HG03378 (cell line): Measurements from ENCODE around the gene TPM1.

Experiments used
- ATAC-seq: cut with Tn5 transposase; IDR thresholded peaks from one replicate; pipeline ENCODE4 v1.9.1; 2021; ENCODE audit warnings: mild to moderate bottlenecking, moderate library complexity; ENCODE audit not compliant: unreplicated experiment

TPM1 gene

GRCh38 chr15:63072809-63073277 lies 30.3 kb downstream of the TPM1 start:
- no peak for ATAC-seq

DNA sequence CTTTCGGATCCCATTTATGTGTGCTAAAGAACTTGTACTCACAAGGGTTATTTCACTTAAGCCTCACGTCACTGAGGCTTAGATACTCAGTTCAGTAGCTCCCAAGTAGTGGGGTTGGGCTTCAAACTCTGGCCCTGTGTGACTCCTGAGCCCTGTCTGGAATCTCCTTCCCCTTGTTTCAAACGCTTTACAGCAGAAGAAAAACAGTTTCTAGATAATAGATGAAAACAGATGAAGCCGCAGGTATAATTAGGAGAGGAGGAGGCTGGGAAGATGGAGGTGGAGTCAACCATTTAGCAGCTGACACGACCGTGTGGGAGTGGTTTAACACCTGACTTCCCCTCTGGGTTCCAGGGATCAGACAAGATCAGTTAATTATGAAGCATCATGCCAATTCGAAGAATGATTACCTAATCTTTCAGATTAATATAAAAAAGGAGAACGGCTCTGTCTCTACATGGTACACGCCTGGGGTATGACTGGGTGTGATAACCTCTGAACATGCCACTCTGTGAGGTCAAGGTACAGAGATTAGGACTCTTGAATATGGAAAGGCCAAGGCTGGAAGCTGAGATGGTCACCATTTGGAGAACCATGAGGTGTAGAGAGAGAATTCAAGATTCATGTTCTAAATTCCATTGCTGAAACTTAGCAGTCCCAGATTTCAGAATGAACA lies 31.1 kb downstream of the TPM1 start:
- ATAC-seq: no peak

DNA sequence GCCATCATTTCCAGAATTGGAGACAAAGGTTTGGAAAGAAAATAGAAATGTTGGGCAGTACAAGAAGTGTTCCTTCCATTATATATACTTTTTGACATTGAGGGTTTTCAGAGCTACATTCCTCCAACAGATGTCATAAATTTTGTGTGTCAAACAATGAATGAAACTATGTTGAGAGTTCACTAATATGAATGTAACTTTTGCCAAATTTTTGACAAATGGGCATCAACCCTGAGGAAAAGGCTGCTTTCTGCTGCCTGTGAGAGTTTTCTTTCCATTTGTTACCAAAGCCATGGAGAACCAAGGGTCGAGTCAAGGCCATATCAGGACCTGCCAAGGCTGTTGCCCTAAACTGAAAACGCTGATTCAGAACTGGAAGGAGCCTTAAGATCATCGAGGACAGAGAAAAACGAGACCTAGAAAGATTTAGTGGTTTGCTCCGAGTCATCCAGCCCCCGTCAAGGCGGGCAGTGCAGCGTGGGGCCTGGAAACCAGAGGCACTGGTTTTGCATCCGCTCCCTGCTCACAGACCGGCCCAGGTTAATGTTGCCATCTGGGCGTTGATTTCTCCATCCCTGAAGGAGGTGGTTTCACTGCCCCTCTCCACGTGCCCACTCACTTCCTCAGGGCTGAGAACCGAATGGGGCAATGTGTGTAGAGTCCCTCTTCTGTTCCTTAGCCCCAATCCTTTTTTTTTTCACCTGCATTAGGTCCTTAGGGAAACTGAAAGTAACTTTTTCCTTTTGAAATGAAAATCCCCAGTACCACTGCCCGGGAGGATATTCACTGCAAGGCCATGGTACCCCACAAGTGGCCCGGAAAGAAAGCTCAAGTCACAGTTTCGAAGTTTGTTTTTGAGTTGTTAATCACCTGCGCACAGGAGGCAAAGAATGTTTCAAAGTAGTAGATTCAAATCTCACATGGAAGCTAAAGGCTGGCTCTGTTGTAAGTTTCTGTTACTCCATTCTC lies 32.8 kb downstream of the TPM1 start:
- no peak for ATAC-seq

GRCh38 chr15:63075984-63076713 lies 33.6 kb downstream of the TPM1 start:
- no peak for ATAC-seq

DNA sequence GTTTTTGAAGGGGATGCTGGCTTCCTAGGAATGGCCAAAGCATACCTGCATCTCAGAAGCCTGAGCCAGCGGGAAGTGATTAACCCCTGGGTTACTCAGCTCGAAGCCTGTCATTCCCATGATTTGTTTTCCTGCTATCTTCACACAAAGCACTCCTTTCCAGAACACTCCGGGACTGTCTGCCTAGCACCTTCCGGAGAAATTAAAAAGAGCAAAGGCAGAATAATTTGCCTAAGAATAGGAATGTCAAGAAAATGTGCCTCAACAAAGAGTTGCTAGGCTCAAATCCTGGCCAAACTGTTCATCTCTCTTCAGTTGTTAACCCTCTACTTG lies 34.1 kb downstream of the TPM1 start:
- ATAC-seq: no peak

GRCh38 chr15:63077952-63078351 lies 35.4 kb downstream of the TPM1 start:
- ATAC-seq: no peak

- ATAC-seq: no peak
Observed at GRCh38 chr15:63079947-63080626, 37.5 kb downstream of the TPM1 start.

DNA sequence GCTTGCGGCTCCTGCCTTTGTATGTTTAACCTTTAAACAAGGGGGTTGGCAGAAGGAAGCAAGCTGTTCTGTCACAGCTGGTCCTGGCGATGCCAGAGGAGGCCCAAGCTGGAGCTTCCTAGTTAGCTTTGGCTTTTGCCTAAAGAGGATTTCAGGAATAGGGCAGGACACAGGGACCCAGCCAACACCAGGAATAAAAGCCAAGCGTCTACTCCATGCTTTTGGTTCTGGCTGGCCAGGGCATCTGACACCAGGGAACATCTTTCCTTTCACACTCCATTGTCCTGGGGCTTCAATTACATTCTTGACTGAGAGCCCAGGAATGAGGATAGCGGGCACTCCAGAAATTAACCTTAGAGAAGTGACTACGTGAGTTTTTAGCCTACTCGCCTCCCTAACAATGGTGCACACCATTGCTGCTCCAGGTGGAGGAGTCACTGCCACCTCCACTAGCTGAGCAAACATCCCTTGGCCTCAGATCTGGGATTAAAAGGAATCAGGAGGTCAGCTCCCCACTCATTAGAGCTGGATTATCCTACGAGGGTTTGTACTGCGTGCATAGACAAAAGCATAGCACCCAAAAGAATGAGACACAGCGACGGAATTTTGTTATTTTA lies 38.2 kb downstream of the TPM1 start:
- ATAC-seq: no peak

DNA sequence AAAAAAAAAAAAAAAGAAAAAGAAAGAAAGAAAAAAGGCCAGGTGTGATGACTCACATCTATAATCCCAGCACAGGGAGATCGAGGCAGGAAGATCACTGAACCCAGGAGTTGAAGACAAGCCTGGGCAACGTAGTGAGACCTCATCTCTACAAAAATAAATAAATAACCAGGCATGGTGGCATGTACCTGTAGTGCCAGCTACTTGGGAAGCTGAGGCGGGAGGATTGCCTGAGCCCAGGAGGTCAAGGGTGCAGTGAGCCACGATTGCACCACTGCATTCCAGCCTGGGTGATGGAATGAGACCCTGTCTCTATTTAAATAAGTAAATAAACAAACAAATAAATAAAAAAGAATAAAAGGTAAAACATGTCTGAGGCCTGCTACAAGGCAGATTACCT lies 39.8 kb downstream of the TPM1 start:
- no peak for ATAC-seq

DNA sequence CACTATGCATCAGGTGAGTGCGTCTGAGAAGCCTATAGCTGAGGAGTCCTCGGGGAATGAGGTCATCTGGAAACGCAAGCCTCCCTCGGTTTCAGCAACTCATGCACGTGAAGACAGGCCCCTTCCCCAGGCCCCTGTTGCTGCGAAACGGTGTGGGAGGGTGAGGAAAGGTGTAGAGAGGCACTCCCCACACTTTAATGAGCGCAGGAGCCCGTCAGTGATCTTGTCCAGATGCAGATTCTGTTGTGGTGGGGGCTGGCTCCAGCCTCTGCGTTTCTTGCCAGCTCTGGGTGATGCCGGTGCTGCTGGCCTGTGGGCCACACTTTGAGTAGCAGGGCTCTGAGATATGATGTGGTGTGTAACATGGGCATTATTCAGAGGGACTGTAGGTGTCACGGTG lies 40.5 kb downstream of the TPM1 start:
- no peak for ATAC-seq

- no peak for ATAC-seq
Observed at GRCh38 chr15:63083541-63083940, 41.0 kb downstream of the TPM1 start.

DNA sequence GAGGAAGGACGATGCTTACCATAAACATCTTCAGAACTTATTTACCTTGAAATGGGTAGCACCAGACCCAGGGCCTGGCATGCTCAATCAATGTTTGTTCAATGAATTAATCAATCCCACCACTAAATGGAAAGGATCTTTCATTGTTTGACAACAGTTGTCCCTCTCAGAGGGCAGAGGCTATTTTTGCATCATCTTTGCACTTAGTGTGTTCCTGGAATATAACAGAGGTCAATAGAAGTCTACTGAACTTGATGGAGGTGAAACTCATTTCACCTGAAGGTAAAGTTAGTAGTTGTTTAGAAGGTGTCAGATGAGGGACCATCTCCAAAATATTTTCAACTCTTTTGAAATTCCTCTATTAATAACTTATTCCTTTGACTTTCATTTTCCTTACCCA lies 42.3 kb downstream of the TPM1 start:
- no peak for ATAC-seq

DNA sequence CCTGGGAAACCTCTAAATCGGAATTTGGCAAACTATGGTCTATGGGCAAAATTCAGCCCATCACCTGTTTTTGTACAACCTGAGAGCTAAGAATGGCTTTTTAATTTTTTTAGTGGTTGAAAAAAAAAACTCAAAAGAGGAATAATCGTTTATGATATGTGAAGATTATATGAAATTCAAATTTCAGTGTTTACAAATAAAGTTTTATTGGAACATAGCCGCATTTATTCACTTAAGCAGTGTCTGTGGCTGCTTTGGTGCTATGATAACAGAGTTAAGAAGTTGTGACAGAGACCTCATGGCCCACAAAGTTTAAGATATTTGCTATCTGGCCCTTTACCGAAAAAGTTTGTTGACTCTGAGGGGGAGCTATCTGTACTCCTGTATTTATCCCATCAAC lies 42.7 kb downstream of the TPM1 start:
- no peak for ATAC-seq

- ATAC-seq: no peak
Observed at GRCh38 chr15:63086271-63086670, 43.7 kb downstream of the TPM1 start.

GRCh38 chr15:63086947-63087346 lies 44.4 kb downstream of the TPM1 start:
- no peak for ATAC-seq

DNA sequence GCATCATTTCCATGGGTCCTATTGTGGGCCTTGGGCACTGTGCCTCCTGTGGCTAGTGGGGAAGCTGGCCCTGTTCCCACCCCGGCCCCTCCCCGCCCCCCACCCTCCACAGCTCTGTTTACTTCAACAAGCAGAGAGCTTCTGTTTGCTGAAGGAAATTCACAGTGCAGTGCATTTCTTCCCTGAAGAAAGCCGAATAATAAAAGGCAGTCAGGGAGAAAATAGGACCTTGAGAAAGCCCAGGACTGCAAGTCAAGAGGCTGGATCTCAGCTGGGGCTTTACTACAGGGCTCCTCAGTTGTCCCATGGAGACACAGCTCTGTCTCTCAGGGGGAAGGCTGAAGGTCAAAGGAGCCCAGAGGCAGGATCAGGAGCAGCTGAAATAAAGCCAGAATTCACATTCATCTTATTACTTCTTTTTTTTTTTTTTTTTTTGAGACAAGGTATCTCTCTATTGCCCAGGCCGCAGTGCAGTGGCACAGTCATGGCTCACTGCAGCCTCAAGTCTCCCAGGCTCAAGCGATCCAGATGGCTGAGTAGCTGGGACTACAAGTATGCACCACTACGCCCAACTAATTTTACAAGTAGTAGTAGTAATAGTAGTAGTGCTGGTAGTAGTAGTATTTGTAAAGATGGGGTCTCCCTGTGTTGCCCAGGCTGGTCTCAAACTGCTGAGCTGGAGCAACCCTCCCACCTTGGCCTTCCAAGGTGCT lies 46.1 kb downstream of the TPM1 start:
- no peak for ATAC-seq

- no peak for ATAC-seq
Observed at GRCh38 chr15:63089260-63090043, 46.9 kb downstream of the TPM1 start.

DNA sequence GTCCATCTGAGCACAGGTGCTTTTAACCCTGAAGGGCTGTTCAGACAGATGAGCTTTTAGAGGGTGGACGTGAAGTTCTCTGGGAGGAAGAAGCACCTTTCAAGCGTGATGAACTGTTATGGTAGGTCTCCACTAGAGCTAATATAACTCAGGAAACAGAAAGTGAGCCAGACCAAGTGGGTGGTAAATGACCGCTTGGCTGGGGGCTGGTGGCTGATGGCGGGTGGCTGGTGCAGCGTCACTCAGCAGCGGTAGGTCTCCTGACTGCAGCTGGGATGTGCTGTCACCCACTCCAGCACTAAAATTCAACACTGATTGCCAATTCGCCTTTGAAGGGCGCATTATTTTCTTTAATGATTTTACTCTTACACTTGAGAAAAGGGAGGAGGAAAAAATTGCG lies 47.9 kb downstream of the TPM1 start:
- ATAC-seq: no peak

- no peak for ATAC-seq
Observed at GRCh38 chr15:63090887-63091286, 48.3 kb downstream of the TPM1 start.
